SJSA1 (cell line): ENCODE measurements around the gene POLR1C. TPM values are rescaled to one million over a fixed set of nuclear protein-coding genes. Genes with fewer than 3 reads are reported as not detected.
"Not testable (repeated sequence)": the region's sequence is repeated elsewhere in the genome, so short reads cannot be mapped to it uniquely, and the experiment has no call there.

Source experiments
- DNase-seq, 2 experiments: peaks; one replicate each; pipeline ENCODE4 v3.0.0-alpha.2; 2015 to 2020; ENCODE audit warnings: low spot score in 2 of 2, low read depth in 1 of 2
- H3K27ac ChIP-seq: fragments of 250-450 bp; sonication (Bioruptor Pico); 2 replicates; pipeline ENCODE4 v1.5.1; 2020; ENCODE audit warnings: mild to moderate bottlenecking, moderate library complexity
- H3K27me3 ChIP-seq: fragments of 250-450 bp; sonication (Bioruptor Pico); replicated peaks from 2 replicates; pipeline ENCODE4 v1.5.1; 2020; ENCODE audit warnings: mild to moderate bottlenecking, moderate library complexity
- H3K36me3 ChIP-seq: fragments of 250-450 bp; sonication (Bioruptor Pico); 2 replicates; pipeline ENCODE4 v1.5.1; 2020; ENCODE audit warnings: mild to moderate bottlenecking
- H3K4me1 ChIP-seq: fragments of 250-450 bp; sonication (Bioruptor Pico); replicated peaks from 2 replicates; pipeline ENCODE4 v1.6.1; 2021; ENCODE audit warnings: mild to moderate bottlenecking
- H3K4me3 ChIP-seq: fragments of 250-450 bp; sonication (Bioruptor Pico); 2 replicates; pipeline ENCODE4 v1.5.1; 2020; ENCODE audit warnings: mild to moderate bottlenecking
- H3K9me3 ChIP-seq: fragments of 250-450 bp; sonication (Bioruptor Pico); replicated peaks from 2 replicates; pipeline ENCODE4 v1.5.1; 2020; ENCODE audit warnings: mild to moderate bottlenecking
- total RNA-seq: library from RNA; depleted of rRNA; stranded (reverse); fragments of >200 nt; shearing (Covaris generic); gene quantifications from 2 replicates; pipeline ENCODE4 v1.2.3, GENCODE V29; 2014; rRNA removed

POLR1C gene, protein sequence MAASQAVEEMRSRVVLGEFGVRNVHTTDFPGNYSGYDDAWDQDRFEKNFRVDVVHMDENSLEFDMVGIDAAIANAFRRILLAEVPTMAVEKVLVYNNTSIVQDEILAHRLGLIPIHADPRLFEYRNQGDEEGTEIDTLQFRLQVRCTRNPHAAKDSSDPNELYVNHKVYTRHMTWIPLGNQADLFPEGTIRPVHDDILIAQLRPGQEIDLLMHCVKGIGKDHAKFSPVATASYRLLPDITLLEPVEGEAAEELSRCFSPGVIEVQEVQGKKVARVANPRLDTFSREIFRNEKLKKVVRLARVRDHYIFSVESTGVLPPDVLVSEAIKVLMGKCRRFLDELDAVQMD
- total RNA-seq = 24.4 and 28.3 TPM in 2 replicates

DNA sequence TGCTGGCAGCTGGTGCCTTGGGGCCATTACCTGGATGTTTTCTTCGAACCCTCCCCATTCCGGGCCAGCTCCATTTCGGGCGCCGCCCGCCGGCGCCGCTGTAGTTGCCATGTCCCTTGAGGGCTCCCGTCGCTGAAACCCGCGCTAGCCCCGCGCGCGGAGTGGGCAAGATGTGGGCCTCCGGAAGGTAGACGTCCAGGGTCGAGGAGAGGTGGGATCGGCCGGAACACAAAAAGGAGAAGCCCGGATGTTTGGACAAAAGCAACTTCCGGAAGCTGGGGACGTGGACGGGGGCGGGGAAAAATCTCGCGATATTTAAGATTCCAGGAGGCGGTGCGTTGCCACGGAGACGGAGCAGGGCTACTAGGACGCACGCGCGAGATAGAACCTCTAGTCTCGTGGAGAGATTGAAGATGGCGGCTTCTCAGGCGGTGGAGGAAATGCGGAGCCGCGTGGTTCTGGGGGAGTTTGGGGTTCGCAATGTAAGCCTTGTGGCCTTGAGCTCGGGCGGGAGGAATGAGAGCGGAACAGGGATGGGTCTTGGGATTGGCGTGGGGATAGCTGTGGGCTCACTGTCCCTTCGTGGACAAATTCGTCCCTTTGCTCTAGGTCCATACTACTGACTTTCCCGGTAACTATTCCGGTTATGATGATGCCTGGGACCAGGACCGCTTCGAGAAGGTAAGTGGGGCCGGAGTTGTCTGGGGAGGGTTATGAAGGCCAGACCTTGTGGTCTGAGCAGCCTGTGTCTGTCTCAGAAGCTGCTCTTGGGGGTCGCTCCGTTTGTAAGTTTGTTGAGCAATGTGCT, at the start of gene POLR1C, which contains the start of gene YIPF3:
TSS of gene POLR1C (plus strand) at position 393 of the 808 bp plus-strand sequence. CDS start at position 414, 21 bp downstream.
TSS of gene YIPF3 (minus strand) at position 230 of the 808 bp plus-strand sequence. CDS start at position 111, 119 bp downstream.
- DNase-seq = peak; percentile 95 to 98

DNA sequence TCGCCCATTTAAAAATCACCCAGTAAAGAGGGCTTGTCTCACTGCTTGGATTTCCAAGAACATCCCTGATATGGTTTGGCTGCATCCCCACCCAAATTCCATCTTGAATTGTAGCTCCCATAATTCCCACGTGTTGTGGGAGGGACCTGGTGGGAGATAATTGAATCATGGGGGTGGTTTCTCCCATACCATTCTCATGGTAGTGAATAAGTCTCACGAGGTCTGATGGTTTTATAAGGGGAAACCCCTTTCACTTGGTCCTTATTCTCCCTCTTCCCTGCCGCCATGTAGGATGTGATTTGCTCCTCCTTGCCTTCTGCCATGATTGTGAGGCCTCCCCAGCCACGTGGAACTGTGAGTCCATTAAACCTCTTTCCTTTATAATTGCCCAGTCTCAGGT, 49.6 kb upstream of the POLR1C start:
- H3K9me3 ChIP-seq, DNase-seq, H3K4me3 ChIP-seq, H3K4me1 ChIP-seq, H3K27me3 ChIP-seq, H3K36me3 ChIP-seq, H3K27ac ChIP-seq: not testable (repeated sequence)

More for the DNA sequence above, at the start of gene POLR1C, which contains the start of gene YIPF3:
- H3K4me1 ChIP-seq = peaks cover 17% of the 10 kb centered on the region
- peaks cover 68% of the 10 kb centered on the region for H3K36me3 ChIP-seq
- peak within 1 kb of the TSS; percentile 30 for H3K27ac ChIP-seq
- no peaks in the 10 kb centered on the region for H3K9me3 ChIP-seq
- no peaks in the 10 kb centered on the region for H3K27me3 ChIP-seq
- H3K4me3 ChIP-seq = peak within 1 kb of the TSS; percentile 68

DNA sequence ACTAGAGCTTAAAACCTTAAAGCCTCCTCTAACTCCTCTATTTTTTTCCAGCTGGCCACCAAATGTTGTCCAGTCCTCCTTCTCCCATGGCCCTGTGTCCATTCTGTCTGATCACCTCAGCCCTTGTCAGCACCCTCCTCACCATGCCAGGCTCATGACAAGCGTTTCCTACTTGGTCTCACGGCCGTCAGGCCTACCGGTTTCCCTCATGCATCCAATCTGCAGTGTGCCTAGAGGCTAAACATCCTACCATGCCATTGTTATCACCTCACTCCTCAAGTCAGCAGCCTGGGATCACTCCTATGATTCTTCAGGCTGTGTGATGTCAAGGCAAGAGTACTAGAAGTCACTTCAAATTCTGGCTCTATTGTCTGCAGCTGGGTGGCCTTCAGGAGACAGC, 49.1 kb upstream of the POLR1C start:
- Histone ChIP-seq H3K9me3 (no peaks in the 10 kb centered on the region), H3K27ac (no peak overlapping the region), H3K4me3 (no peak overlapping the region), H3K36me3 (no peaks in the 10 kb centered on the region), H3K4me1 (no peaks in the 10 kb centered on the region), H3K27me3 (peaks cover 9% of the 10 kb centered on the region; the same call in 1 of the 2 replicates)
- no peak for DNase-seq

DNA sequence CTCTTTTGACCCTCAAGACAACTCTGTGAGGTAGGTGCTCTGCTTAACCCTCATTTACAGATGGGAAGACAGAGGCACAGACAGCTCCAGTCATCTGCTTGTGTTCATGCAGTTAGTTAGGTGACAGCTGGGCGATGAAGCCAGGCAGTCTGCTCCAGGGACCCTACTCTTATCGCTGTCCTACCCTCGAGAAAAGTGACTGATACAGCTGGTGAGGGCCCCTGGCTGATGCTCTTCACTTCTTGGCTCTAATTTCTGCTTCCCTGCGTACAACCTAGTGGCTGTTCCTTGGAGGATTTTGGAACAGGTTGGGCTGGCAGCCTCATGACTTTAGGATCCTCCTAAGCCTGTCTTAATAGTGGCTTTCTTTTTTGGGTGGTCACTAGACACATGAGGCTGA, 48.6 kb upstream of the POLR1C start:
- Histone ChIP-seq H3K27ac (no peak overlapping the region), H3K36me3 (no peaks in the 10 kb centered on the region), H3K4me1 (no peaks in the 10 kb centered on the region), H3K27me3 (peaks cover 6% of the 10 kb centered on the region; the same call in 1 of the 2 replicates), H3K4me3 (no peak overlapping the region), H3K9me3 (no peaks in the 10 kb centered on the region)
- DNase-seq = no peak

DNA sequence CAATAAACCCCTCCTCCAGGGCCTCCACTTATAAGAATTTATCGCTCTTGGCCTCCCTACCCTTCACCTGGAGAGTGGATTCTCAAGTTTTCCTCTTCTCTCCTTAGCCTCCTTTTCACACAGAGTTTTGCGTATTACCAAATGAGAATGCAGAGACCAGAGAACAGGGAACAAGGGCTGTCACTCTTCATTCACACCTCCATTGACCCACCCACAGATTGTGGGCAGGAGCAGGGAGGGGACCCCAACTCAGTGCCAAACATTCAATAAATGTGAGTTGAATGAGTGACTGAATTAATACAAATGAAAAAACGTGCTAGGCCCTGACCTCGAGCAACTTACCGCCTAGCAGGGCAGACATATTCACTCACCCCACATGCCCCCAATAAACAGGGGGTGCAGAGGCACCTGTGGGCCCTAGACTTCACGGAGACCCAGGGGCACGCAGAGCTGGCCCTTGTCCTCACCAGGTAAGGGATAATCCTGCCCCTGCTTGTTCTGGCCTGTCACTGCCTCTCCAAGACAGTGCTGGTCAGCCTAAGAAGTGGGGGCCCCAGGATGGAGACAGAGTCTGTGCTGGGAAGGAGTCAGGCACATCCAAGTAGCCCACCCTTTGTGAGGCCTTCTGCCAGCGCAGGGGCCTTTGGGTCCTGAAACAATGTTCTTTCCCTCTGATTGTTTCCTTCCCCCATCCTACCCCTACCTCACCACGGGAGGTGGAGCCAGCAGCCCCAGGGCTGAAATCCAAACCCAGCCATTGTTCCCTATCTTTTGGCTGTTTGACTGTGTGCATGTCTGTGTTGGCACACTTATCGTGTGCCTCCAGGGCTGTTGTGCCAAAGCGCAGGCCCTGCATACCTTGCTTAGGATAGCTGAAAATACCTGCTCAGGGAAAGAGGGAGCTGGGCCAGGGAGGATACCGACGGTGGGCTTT, 47.9 kb upstream of the POLR1C start:
- Histone ChIP-seq H3K36me3 (no peaks in the 10 kb centered on the region), H3K27ac (no peak overlapping the region), H3K9me3 (no peaks in the 10 kb centered on the region), H3K4me1 (no peaks in the 10 kb centered on the region), H3K4me3 (no peak overlapping the region), H3K27me3 (no peaks in the 10 kb centered on the region)
- DNase-seq = no peak

DNA sequence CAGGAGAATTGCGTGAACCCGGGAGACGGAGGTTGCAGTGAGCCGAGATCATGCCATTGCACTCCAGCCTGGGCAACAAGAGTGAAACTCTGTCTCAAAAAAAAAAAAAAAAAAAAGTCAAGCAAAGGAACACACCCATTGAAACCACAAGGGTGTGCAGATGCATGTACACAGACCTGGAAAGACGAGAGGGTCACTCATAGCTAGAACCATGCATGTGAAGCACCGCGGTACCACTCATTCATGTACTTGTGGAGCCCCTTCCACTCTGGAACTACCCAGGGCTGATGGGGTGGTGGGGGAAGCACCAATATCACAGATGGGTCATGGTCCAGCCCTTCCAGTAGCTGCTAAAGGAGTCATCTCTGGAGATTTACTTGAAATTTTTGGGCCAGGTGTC, 46.9 kb upstream of the POLR1C start:
- no peak overlapping the region for H3K4me3 ChIP-seq
- DNase-seq = no peak
- H3K9me3 ChIP-seq = no peaks in the 10 kb centered on the region
- H3K4me1 ChIP-seq = no peaks in the 10 kb centered on the region
- no peaks in the 10 kb centered on the region for H3K27me3 ChIP-seq
- H3K36me3 ChIP-seq = no peaks in the 10 kb centered on the region
- no peak overlapping the region for H3K27ac ChIP-seq

DNA sequence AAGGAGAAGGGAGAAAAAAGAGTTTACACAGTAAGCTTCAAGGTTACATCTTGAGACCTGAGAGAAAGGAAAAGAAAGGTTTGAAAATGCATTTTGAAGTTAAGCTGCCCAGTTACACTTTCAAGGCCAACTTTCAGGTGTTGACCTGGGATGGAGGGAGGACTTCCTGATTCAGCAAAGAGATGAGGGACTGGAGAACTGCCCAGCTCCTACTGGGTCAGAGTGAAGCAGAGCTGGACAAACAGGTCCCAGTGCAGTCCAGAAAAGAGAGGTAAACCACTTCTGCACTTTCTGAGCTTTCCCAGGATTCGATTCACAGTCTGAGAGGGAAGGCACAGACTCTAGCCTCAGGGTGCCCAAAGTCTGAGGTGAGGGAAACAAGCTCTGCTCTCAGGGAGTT, 45.5 kb upstream of the POLR1C start:
- no peak overlapping the region for H3K27ac ChIP-seq
- DNase-seq = no peak
- no peaks in the 10 kb centered on the region for H3K4me1 ChIP-seq
- H3K9me3 ChIP-seq = no peaks in the 10 kb centered on the region
- no peaks in the 10 kb centered on the region for H3K36me3 ChIP-seq
- no peak overlapping the region for H3K4me3 ChIP-seq
- no peaks in the 10 kb centered on the region for H3K27me3 ChIP-seq

DNA sequence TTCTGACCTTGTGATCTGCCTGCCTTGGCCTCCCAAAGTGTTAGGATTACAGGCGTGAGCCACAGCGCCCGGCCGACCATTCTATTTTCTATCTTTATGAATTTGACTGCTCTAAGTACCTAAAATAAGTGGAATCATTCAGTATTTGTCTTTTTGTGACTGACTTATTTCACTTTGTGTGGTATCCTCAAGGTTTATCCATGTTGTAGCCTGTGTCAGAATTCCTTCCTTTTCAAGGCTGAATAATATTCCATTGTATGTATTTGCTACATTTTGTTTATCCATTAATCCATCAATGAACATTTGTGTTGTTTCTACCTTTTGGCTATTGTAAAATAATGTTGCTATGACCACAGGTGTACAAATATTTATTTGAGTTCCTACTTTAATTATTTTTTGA, 44.4 kb upstream of the POLR1C start:
- no peak for DNase-seq
- Histone ChIP-seq H3K4me1 (no peaks in the 10 kb centered on the region; the same call in 1 of the 2 replicates), H3K9me3 (no peaks in the 10 kb centered on the region), H3K27ac (no peak overlapping the region), H3K36me3 (no peaks in the 10 kb centered on the region), H3K4me3 (no peak overlapping the region), H3K27me3 (no peaks in the 10 kb centered on the region)

DNA sequence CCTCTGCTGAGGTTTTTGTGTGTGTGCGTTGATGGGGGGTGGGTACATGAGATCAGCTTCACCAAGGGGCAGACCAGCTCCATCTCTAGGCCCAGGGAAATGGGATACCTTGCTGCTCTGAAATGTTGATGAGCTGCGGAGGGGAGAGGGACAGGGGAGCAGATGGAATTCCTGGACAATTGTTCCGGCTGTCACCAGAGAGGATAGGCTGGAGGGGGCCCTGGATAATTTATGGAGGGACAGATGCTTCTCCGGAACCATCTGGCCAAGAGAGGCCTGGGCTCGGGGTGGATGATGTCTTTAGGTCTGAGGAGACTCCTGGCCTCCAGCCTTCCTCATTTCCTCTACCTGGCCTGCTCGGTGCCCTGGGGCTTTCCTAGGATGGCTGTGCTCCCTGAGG, 41.4 kb upstream of the POLR1C start:
- H3K27me3 ChIP-seq = no peaks in the 10 kb centered on the region
- DNase-seq = no peak
- H3K9me3 ChIP-seq = no peaks in the 10 kb centered on the region
- no peak overlapping the region for H3K27ac ChIP-seq
- H3K4me3 ChIP-seq = no peak overlapping the region
- H3K4me1 ChIP-seq = peaks cover 9% of the 10 kb centered on the region
- H3K36me3 ChIP-seq = peaks cover 13% of the 10 kb centered on the region

DNA sequence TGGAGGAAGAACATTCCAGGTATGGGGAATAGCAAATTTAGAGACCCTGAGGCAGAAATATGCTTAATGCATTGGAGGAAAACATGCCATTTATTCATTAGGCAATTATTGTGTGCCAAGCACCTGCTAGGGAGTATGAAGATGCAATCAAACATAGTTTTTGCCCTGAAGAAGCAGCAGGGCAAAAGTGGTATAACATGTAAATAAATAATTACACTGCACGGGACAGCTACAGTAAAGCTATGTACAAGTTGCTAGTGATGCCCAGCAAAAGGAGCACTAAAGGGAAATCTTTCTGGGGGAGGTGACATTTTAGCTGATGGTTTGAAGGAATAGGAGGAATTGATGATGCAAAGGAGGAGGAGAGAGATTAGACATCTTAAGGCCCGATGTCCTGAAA, 40.1 kb upstream of the POLR1C start:
- DNase-seq = no peak
- H3K4me1 ChIP-seq = peaks cover 9% of the 10 kb centered on the region
- H3K9me3 ChIP-seq = no peaks in the 10 kb centered on the region
- peak overlapping the region; percentile 57; the same call in 1 of the 2 replicates for H3K4me3 ChIP-seq
- no peak overlapping the region for H3K27ac ChIP-seq
- H3K27me3 ChIP-seq = no peaks in the 10 kb centered on the region
- H3K36me3 ChIP-seq = peaks cover 13% of the 10 kb centered on the region

DNA sequence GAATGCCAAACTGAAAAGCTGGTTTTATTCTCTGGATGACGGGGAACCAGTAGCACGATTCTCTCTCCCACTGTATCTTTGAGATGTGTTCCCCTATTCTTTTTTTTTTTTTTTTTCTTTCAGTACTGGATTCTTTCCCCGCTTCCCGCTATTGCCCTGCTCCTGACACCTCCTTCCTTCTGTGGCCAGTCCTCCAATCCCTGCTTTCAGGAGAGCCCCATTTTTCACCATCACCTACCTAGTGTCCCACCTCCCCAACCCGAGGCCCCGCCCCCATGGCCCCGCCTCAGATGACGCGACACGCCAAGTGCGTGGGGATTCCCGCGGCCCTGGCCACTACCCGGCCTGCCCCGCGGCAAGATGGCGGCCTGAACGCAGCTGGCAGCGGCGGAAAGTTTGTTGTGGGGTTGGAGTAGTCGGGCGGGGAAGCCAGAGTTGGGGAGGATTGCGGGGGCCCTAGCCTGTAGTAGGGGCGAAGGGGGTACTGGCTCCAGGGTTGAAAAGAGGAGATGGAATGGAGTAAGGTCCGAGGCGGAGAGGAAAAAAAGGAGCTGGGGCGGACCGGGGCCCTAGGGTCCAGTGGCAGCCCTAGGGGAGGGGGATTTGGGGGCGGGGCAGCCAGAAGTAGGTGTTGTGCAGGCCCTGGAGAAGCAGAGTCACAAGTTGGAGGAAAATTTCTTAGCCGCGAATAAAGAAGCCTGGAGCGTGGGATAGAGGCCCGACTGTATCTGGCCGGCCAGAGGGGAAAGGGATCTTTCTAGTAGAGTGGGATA, 39.5 kb upstream of the POLR1C start, which contains the start of gene TJAP1:
TSS of gene TJAP1 (plus strand) at position 336 of the 773 bp plus-strand sequence. CDS start 21,432 bp downstream, outside the sequence.
- peak; percentile 38 to 91 for DNase-seq
- peak within 1 kb of the TSS; percentile 76 for H3K27ac ChIP-seq
- H3K36me3 ChIP-seq = peaks cover 13% of the 10 kb centered on the region
- H3K27me3 ChIP-seq = no peaks in the 10 kb centered on the region
- H3K9me3 ChIP-seq = no peaks in the 10 kb centered on the region
- peak within 1 kb of the TSS; percentile 57 for H3K4me3 ChIP-seq
- peaks cover 9% of the 10 kb centered on the region for H3K4me1 ChIP-seq

DNA sequence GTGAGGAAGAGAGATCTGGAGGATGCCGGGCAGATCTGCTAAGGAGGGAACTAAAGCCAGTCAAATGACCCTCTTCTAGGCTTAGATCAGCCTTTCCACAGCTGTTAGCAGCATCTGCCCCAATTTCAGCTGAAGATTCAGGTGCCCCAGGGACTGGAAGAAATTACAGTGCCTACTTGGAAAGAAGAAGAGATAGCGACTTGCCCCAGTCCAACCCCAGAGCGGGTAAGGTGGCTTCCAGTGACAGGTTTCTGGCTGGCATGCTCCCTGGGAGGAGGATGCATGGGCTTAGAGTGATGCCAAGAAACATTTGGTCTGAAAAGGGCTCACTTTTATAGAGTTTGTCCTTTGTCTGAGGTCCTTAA, 38.9 kb upstream of the POLR1C start:
- peaks cover 9% of the 10 kb centered on the region for H3K4me1 ChIP-seq
- DNase-seq = no peak
- no peaks in the 10 kb centered on the region for H3K27me3 ChIP-seq
- H3K4me3 ChIP-seq = peak overlapping the region; percentile 57
- H3K27ac ChIP-seq = peak overlapping the region; percentile 76
- H3K9me3 ChIP-seq = no peaks in the 10 kb centered on the region
- H3K36me3 ChIP-seq = peaks cover 13% of the 10 kb centered on the region
